NCI-H1105 treated with DMSO at 0.1 percent for 48 hours (cell line): ENCODE data around the gene KLHL11.
"Not testable (repeated sequence)": the region's sequence is repeated elsewhere in the genome, so short reads cannot be mapped to it uniquely, and the experiment has no call there.

ENCODE experiments used
- DNase-seq: peaks from one replicate; lab custom pipeline; 2025; lab: John Stamatoyannopoulos, UW

Gene KLHL11

GRCh38 chr17:41836550-41837196, 28.6 kb downstream of the KLHL11 start:
- DNase-seq, result no peak

- peak; percentile 30 for DNase-seq
These were observed 29.2 kb downstream of the KLHL11 start, which contains the start of gene NT5C3B for GRCh38 chr17:41835800-41836549. NT5C3B (minus strand) TSS chr17:41836232; CDS start chr17:41836193, 39 bp downstream.

- no peak for DNase-seq
These were observed 29.9 kb downstream of the KLHL11 start for GRCh38 chr17:41835214-41835799.

- not testable (repeated sequence) for DNase-seq
These were observed 35.3 kb downstream of the KLHL11 start for GRCh38 chr17:41829961-41830360.

- DNase-seq, result no peak
These were observed 39.9 kb downstream of the KLHL11 start for GRCh38 chr17:41825175-41825845.

- DNase-seq, result no peak
These were observed 41.1 kb downstream of the KLHL11 start for GRCh38 chr17:41824086-41824485.

- no peak for DNase-seq
These were observed 41.6 kb downstream of the KLHL11 start for GRCh38 chr17:41823580-41823979.

- DNase-seq, result no peak
These were observed 42.1 kb downstream of the KLHL11 start for GRCh38 chr17:41823141-41823524.

- DNase-seq, result no peak
These were observed 42.7 kb downstream of the KLHL11 start for GRCh38 chr17:41822216-41823140.

- DNase-seq, result no peak
These were observed 43.4 kb downstream of the KLHL11 start for GRCh38 chr17:41821776-41822175.

- no peak for DNase-seq
These were observed 47.2 kb downstream of the KLHL11 start for GRCh38 chr17:41818024-41818423.

- DNase-seq, result no peak
These were observed 48.4 kb downstream of the KLHL11 start for GRCh38 chr17:41816637-41817320.

- no peak for DNase-seq
These were observed 51.0 kb downstream of the KLHL11 start for GRCh38 chr17:41814195-41814594.

GRCh38 chr17:41813699-41814124, 51.5 kb downstream of the KLHL11 start:
- no peak for DNase-seq

- DNase-seq, result no peak
These were observed 52.0 kb downstream of the KLHL11 start for GRCh38 chr17:41813152-41813680.

- DNase-seq, result peak; percentile 73
These were observed 52.7 kb downstream of the KLHL11 start, which contains the start of gene FKBP10 for GRCh38 chr17:41812381-41813151. FKBP10 (plus strand) TSS chr17:41813004; CDS start chr17:41813035, 31 bp downstream.

- peak; percentile 73 for DNase-seq
These were observed 53.5 kb downstream of the KLHL11 start, which contains the start of gene P3H4 for GRCh38 chr17:41811549-41812380. P3H4 (minus strand) TSS chr17:41811949; CDS start chr17:41811915, 34 bp downstream.
